ENCODE data around the gene CLDN5.

DNA sequence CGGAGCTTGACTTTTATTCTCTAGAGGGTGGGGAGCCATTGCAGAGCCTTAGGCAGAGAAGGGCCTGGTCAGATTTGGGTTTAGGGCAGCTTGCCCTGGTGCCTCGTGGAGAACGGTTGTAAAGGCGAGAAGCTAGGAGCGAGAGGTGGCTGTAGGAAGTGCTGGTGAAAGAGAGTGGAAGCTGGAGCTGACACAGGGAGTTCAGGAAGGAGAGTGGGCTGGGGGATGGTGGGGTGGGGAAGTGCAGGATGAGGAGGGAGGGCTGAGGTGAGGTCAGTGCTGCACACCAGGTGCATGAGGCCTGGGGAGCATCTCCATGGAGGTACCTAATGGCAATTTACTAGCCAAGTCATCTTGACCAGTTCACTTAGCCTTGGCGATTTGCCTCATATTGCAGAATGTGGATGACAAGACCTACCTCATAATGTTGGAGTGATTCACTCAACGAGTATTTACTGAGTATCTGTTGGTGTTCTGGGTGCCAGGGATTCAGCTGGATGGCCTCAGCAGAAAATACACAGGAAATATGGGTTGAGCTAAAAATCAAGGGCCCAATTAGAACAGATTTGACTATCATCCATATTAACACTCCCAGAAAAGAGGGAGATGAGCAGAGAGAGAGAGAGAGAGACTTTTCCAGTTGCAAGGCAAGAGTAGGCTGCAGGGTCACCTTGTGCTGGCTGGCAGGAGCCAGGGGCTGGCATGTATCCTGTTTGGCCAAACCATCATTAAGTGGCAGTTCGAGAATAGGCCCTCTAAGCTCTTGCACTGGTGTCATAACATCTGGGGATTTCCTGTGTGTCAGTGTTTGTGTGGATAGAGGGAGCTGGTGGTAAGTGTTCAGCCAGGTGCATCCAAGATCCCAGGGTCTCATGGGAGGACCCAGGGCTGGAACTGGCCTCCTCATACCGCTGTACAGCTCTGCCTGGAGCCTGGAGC, 44.4 kb upstream of the CLDN5 start:
- TF ChIP-seq, protein P1, sequence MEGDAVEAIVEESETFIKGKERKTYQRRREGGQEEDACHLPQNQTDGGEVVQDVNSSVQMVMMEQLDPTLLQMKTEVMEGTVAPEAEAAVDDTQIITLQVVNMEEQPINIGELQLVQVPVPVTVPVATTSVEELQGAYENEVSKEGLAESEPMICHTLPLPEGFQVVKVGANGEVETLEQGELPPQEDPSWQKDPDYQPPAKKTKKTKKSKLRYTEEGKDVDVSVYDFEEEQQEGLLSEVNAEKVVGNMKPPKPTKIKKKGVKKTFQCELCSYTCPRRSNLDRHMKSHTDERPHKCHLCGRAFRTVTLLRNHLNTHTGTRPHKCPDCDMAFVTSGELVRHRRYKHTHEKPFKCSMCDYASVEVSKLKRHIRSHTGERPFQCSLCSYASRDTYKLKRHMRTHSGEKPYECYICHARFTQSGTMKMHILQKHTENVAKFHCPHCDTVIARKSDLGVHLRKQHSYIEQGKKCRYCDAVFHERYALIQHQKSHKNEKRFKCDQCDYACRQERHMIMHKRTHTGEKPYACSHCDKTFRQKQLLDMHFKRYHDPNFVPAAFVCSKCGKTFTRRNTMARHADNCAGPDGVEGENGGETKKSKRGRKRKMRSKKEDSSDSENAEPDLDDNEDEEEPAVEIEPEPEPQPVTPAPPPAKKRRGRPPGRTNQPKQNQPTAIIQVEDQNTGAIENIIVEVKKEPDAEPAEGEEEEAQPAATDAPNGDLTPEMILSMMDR (IDR thresholded peaks at IDR 0.05), result no peak
- TF ChIP-seq EZH2 (IDR thresholded peaks at IDR 0.05; ENCODE audit: borderline replicate concordance, insufficient read depth, low read depth, low read length, poor library complexity, severe bottlenecking), result no peak
